SK-N-SH (cell line): ENCODE results near the gene CHMP1B. TPM values are rescaled to one million over a fixed set of nuclear protein-coding genes. Genes with fewer than 3 reads are reported as not detected.

ENCODE experiments used
- CTCF ChIA-PET: fragments of 300-600, 350-600 bp; formaldehyde crosslinking; extraction: SDS; loops from one replicate; lab custom pipeline; 2021; lab: Yijun Ruan, JAX
- POLR2A ChIA-PET: fragments of 350-600 bp; sonication (Branson Sonifier 250); formaldehyde crosslinking; extraction: SDS; loops from one replicate; lab custom pipeline; 2020; ENCODE audit warnings: antibody characterized with exemption, inconsistent platforms; lab: Yijun Ruan, JAX
- DNase-seq: peaks from one replicate; pipeline ENCODE4 v3.0.0; 2012
- H2AFZ ChIP-seq: fragments of 200-600 bp; sonication (generic); 2 replicates; pipeline ENCODE4 v1.8.1; 2016; ENCODE audit warnings: antibody characterized with exemption, mild to moderate bottlenecking, low read depth
- H3F3A ChIP-seq: fragments of 200-600 bp; sonication (generic); replicated peaks from 2 replicates; pipeline ENCODE3; 2016; ENCODE audit warnings: antibody characterized with exemption, mild to moderate bottlenecking; ENCODE audit not compliant: insufficient read depth
- H3K27ac ChIP-seq, 2 experiments: fragments of 200-500 bp in 1 of 2; fragments of 200-600 bp in 1 of 2; sonication (Bioruptor generic) in 1 of 2; sonication (generic), shearing (Covaris generic) in 1 of 2; 2 replicates each; pipeline versions ENCODE4 v1.5.1 to v1.6.1; 2014 to 2016; ENCODE audit warnings: low read depth in 2 of 2, inconsistent platforms in 1 of 2, low read length in 1 of 2, mild to moderate bottlenecking in 1 of 2, mixed read lengths in 1 of 2
- H3K27me3 ChIP-seq: fragments of 200-600 bp; sonication (generic), shearing (Covaris generic); 2 replicates; pipeline ENCODE4 v1.6.1; 2016; ENCODE audit warnings: mixed run types; ENCODE audit not compliant: insufficient read depth
- H3K36me3 ChIP-seq, 2 experiments: fragments of 200-500 bp in 1 of 2; fragments of 200-600 bp in 1 of 2; sonication (Bioruptor generic) in 1 of 2; sonication (generic) in 1 of 2; replicated peaks in 1 of 2; 2 replicates each; pipeline versions ENCODE3 to v1.5.1; 2014 to 2016; ENCODE audit warnings: low read length in 1 of 2, mild to moderate bottlenecking in 1 of 2; ENCODE audit not compliant: insufficient read depth in 2 of 2, control insufficient read depth in 1 of 2
- H3K4me1 ChIP-seq, 2 experiments: fragments of 200-500 bp in 1 of 2; fragments of 200-600 bp in 1 of 2; sonication (Bioruptor generic) in 1 of 2; sonication (generic), shearing (Covaris generic) in 1 of 2; 2 replicates each; pipeline versions ENCODE4 v1.5.1 to v1.6.1; 2014 to 2016; ENCODE audit warnings: low read depth in 1 of 2, low read length in 1 of 2, mixed run types in 1 of 2; ENCODE audit not compliant: insufficient read depth in 2 of 2, control insufficient read depth in 1 of 2
- H3K4me2 ChIP-seq: fragments of 200-600 bp; sonication (generic), shearing (Covaris generic); 2 replicates; pipeline ENCODE4 v1.6.1; 2017; ENCODE audit warnings: mixed run types
- H3K4me3 ChIP-seq, 2 experiments: fragments of 200-500 bp in 1 of 2; fragments of 200-600 bp in 1 of 2; sonication (Bioruptor generic) in 1 of 2; sonication (generic), shearing (Covaris generic) in 1 of 2; 2 replicates each; pipeline versions ENCODE4 v1.5.1 to v1.8.1; 2014 to 2016; ENCODE audit warnings: low read depth in 2 of 2, inconsistent platforms in 1 of 2, low read length in 1 of 2, mild to moderate bottlenecking in 1 of 2, mixed read lengths in 1 of 2, moderate library complexity in 1 of 2
- H3K79me2 ChIP-seq: fragments of 200-600 bp; sonication (generic); 2 replicates; pipeline ENCODE4 v1.8.1; 2017; ENCODE audit warnings: mild to moderate bottlenecking; ENCODE audit not compliant: insufficient read depth
- H3K9ac ChIP-seq: fragments of 200-600 bp; sonication (generic); 2 replicates; pipeline ENCODE4 v1.6.1; 2017; ENCODE audit warnings: mixed run types
- H3K9me2 ChIP-seq: fragments of 200-600 bp; sonication (generic); 2 replicates; pipeline ENCODE4 v1.6.1; 2017; ENCODE audit warnings: mixed run types
- H3K9me3 ChIP-seq: fragments of 200-600 bp; sonication (generic); 2 replicates; pipeline ENCODE4 v1.6.1; 2017; ENCODE audit warnings: mixed run types, mild to moderate bottlenecking, moderate library complexity
- H4K20me1 ChIP-seq: fragments of 200-600 bp; sonication (generic); 2 replicates; pipeline ENCODE4 v1.6.1; 2017; ENCODE audit warnings: mild to moderate bottlenecking, mixed run types; ENCODE audit not compliant: insufficient read depth
- CHD2 ChIP-seq: fragments of 150-350 bp; IDR thresholded peaks from 2 replicates; pipeline ENCODE4 v1.6.1; 2018; ENCODE audit warnings: low read length; ENCODE audit not compliant: partially characterized antibody
- CTCF ChIP-seq: fragments of 200-600 bp; sonication (generic); IDR thresholded peaks from 2 replicates; pipeline ENCODE4 v1.6.1; 2017; ENCODE audit warnings: antibody characterized with exemption, mild to moderate bottlenecking, moderate library complexity
- ELF1 ChIP-seq: IDR thresholded peaks from 2 replicates; pipeline ENCODE4 v1.4.0; 2012
- FOSL2 ChIP-seq: IDR thresholded peaks from 2 replicates; pipeline ENCODE4 v1.4.0; 2012; ENCODE audit warnings: low read depth, mild to moderate bottlenecking, moderate library complexity, borderline replicate concordance
- FOXJ3 ChIP-seq: sonication (generic); formaldehyde crosslinking; IDR thresholded peaks from 2 replicates; pipeline ENCODE4 v1.5.1; 2020; ENCODE audit warnings: mild to moderate bottlenecking, missing genetic modification reagents
- FOXM1 ChIP-seq: IDR thresholded peaks from 2 replicates; pipeline ENCODE4 v1.4.0; 2012; ENCODE audit warnings: low read depth, mild to moderate bottlenecking
- GABPA ChIP-seq: IDR thresholded peaks from 2 replicates; pipeline ENCODE4 v1.4.0; 2012; ENCODE audit warnings: low read depth, mild to moderate bottlenecking
- GATA2 ChIP-seq: sonication (generic); formaldehyde crosslinking; IDR thresholded peaks from 2 replicates; pipeline ENCODE4 v1.5.0; 2020; ENCODE audit warnings: mild to moderate bottlenecking, missing genetic modification reagents
- MAX ChIP-seq: IDR thresholded peaks from 2 replicates; pipeline ENCODE4 v1.4.0; 2012; ENCODE audit warnings: low read depth
- MEF2A ChIP-seq: IDR thresholded peaks from 2 replicates; pipeline ENCODE4 v1.4.0; 2012; ENCODE audit warnings: low read depth, borderline replicate concordance
- NRF1 ChIP-seq: IDR thresholded peaks from 2 replicates; pipeline ENCODE4 v1.6.1; 2012; ENCODE audit warnings: low read depth, mild to moderate bottlenecking, low read length
- PBX3 ChIP-seq: IDR thresholded peaks from 2 replicates; pipeline ENCODE4; 2012
- POLR2AphosphoS5 ChIP-seq: IDR thresholded peaks from 2 replicates; pipeline ENCODE4 v1.6.1; 2012; ENCODE audit warnings: low read depth, low read length
- RAD21 ChIP-seq: IDR thresholded peaks from 2 replicates; pipeline ENCODE4 v1.6.1; 2012; ENCODE audit warnings: mild to moderate bottlenecking, low read length
- REST ChIP-seq: IDR thresholded peaks from 2 replicates; pipeline ENCODE4 v1.6.1; 2012; ENCODE audit warnings: mild to moderate bottlenecking, low read depth, low read length, moderate library complexity
- RFX5 ChIP-seq: IDR thresholded peaks from 2 replicates; pipeline ENCODE4 v1.6.1; 2012; ENCODE audit warnings: mild to moderate bottlenecking, improper control_type of control experiment, low read length
- RXRA ChIP-seq: IDR thresholded peaks from 2 replicates; pipeline ENCODE4 v1.4.0; 2012; ENCODE audit warnings: low read depth, mild to moderate bottlenecking, borderline replicate concordance
- TAF1 ChIP-seq: IDR thresholded peaks from 2 replicates; pipeline ENCODE4 v1.6.1; 2012; ENCODE audit warnings: low read depth, mild to moderate bottlenecking, low read length, moderate library complexity, borderline replicate concordance
- USF1 ChIP-seq: IDR thresholded peaks from 2 replicates; pipeline ENCODE4 v1.4.0; 2012; ENCODE audit warnings: low read depth, borderline replicate concordance
- USF2 ChIP-seq: fragments of 150-350 bp; IDR thresholded peaks from 2 replicates; pipeline ENCODE4 v1.6.1; 2017; ENCODE audit warnings: antibody characterized with exemption, low read length, low read depth, borderline replicate concordance
- YY1 ChIP-seq: IDR thresholded peaks from 2 replicates; pipeline ENCODE4 v1.4.0; 2012; ENCODE audit warnings: low read depth, mild to moderate bottlenecking
- ZBTB33 ChIP-seq: IDR thresholded peaks from 2 replicates; pipeline ENCODE4 v1.4.0; 2012; ENCODE audit warnings: low read depth, borderline replicate concordance
- WGBS: methylation state at CpG from one replicate; pipeline ENCODE4 v1.1.6; 2017; ENCODE audit warnings: low lambda C conversion rate; 5-methylcytosine and 5-hydroxymethylcytosine counted together
- polyA plus RNA-seq, 3 experiments: library from polyadenylated mRNA; depleted of rRNA; stranded (reverse); fragments of >200 nt; gene quantifications; 2 replicates each; pipeline ENCODE4 v1.2.3, GENCODE V29; 2012

Gene CHMP1B
- 45.1 and 52.4 TPM in 2 replicates for polyA plus RNA-seq (2012; rRNA removed)
- 45.4 and 60.4 TPM in 2 replicates for polyA plus RNA-seq (2012; cell fraction: cytosol; rRNA removed)
- polyA plus RNA-seq (2012; cell fraction: nucleus; rRNA removed), result 46.7 and 51.7 TPM in 2 replicates

GRCh38 chr18:11851146-11851805, at the start of gene CHMP1B:
TSS of gene CHMP1B (plus strand) at chr18:11851413. CDS start at chr18:11851512, 99 bp downstream.
- Histone ChIP-seq H3K4me3 (peak within 1 kb of the TSS; percentile 95 to 100), H3K9me2 (no peaks in the 10 kb centered on the region), H3K9ac (peak within 1 kb of the TSS; percentile 97), H3K27ac (peak within 1 kb of the TSS; percentile 71 to 90), H3K4me1 (peaks cover 0 to 17% of the 10 kb centered on the region in 2 experiments; a peak in 2 of 4 replicates), H2AFZ (peak within 1 kb of the TSS; percentile 85), H3K27me3 (no peaks in the 10 kb centered on the region; the same call in 1 of the 2 replicates), H4K20me1 (peaks cover 12% of the 10 kb centered on the region; the same call in 1 of the 2 replicates), H3K9me3 (no peaks in the 10 kb centered on the region), H3F3A (peaks cover 9% of the 10 kb centered on the region), H3K4me2 (peak within 1 kb of the TSS; percentile 87), H3K36me3 (peaks cover 0 to 21% of the 10 kb centered on the region in 2 experiments), H3K79me2 (peaks cover 34% of the 10 kb centered on the region)
- POLR2A ChIA-PET, result no interaction called here
- DNase-seq, result peak; percentile 94
- WGBS, result 1% methylated on average over 48 of the region's 53 CpGs
- CTCF ChIA-PET, result no interaction called here
- peak; percentile 88 for TF ChIP-seq TAF1
- no peak for TF ChIP-seq RAD21
- TF ChIP-seq FOXM1, result no peak
- TF ChIP-seq USF2, result no peak
- no peak for TF ChIP-seq USF1
- TF ChIP-seq PBX3, result 0 out of 2 replicates have a peak, but pooled peaks have one; percentile 32
- TF ChIP-seq YY1, result 0 out of 2 replicates have a peak, but pooled peaks have one; percentile 30
- TF ChIP-seq CHD2, result peak; percentile 80
- no peak for TF ChIP-seq ZBTB33
- TF ChIP-seq RFX5, result 0 out of 2 replicates have a peak, but pooled peaks have one; percentile 51
- TF ChIP-seq MAX, result peak; percentile 72; the same call in 1 of the 2 replicates
- no peak for TF ChIP-seq REST
- TF ChIP-seq RXRA, result no peak
- no peak for TF ChIP-seq FOSL2
- peak; percentile 82 for TF ChIP-seq POLR2AphosphoS5
- peak; percentile 65 for TF ChIP-seq GABPA
- peak; percentile 35; the same call in 1 of the 2 replicates for TF ChIP-seq FOXJ3 (CRISPR knock-in tag)
- TF ChIP-seq CTCF, result no peak
- peak; percentile 75 for TF ChIP-seq NRF1
- no peak for TF ChIP-seq GATA2 (CRISPR knock-in tag)
- peak; percentile 100 for TF ChIP-seq ELF1
- no peak for TF ChIP-seq MEF2A
